HepG2 (cell line): ENCODE measurements around the gene ABCC5. TPM values are rescaled to one million over a fixed set of nuclear protein-coding genes. Genes with fewer than 3 reads are reported as not detected.
"Not testable (repeated sequence)": the region's sequence is repeated elsewhere in the genome, so short reads cannot be mapped to it uniquely, and the experiment has no call there.

Source experiments
- ATAC-seq: fragments of 200-7000 bp; cut with Tn5 transposase; 3 replicates; pipeline ENCODE4 v1.9.1; 2020; ENCODE audit warnings: mild to moderate bottlenecking, moderate library complexity
- BruUV-seq: library from RNA; stranded (reverse); fragments of 400-500 nt; replicated peaks from 2 replicates; lab custom pipeline; 2021; lab: Mats Ljungman, UMichigan
- CTCF ChIA-PET: fragments of 300-600 bp; formaldehyde crosslinking; extraction: SDS; loops from one replicate; lab custom pipeline; 2021; ENCODE audit warnings: low total read pairs, inconsistent platforms, low intra/inter-chr PET ratio; lab: Yijun Ruan, JAX
- POLR2A ChIA-PET: fragments of 350-600 bp; sonication (Branson Sonifier 250); formaldehyde crosslinking; loops from one replicate; lab custom pipeline; 2020; ENCODE audit warnings: antibody characterized with exemption, inconsistent platforms; lab: Yijun Ruan, JAX
- DNase-seq: peaks from one replicate; pipeline ENCODE4 v3.0.0-alpha.2; 2015; ENCODE audit warnings: low spot score
- FAIRE-seq: peaks from 3 replicates; lab custom pipeline; 2011; peaks lifted over from hg19 to GRCh38; lab: Jason Lieb, UNC
- H2AFZ ChIP-seq: one replicate; pipeline ENCODE4 v1.6.1; 2011; ENCODE audit warnings: low read length, inconsistent platforms
- H3K27ac ChIP-seq: fragments of 300-600 bp; 3 replicates; pipeline ENCODE4 v1.8.0; 2011; ENCODE audit warnings: mixed run types, mild to moderate bottlenecking, mixed read lengths, low read length, inconsistent platforms; ENCODE audit not compliant: insufficient read depth; ENCODE audit errors: extremely low read length
- H3K27me3 ChIP-seq, 2 experiments: fragments of 200-600 bp in 1 of 2; 2 replicates in 1 of 2; 3 replicates in 1 of 2; pipeline versions ENCODE4 v1.6.0 to v1.8.0; 2011; ENCODE audit warnings: low read length in 2 of 2, mild to moderate bottlenecking in 2 of 2, moderate library complexity in 2 of 2, inconsistent platforms in 1 of 2; ENCODE audit not compliant: insufficient read depth in 2 of 2, control insufficient read depth in 1 of 2
- H3K36me3 ChIP-seq, 2 experiments: fragments of 200-600 bp in 1 of 2; replicated peaks in 1 of 2; 2 replicates in 1 of 2; 3 replicates in 1 of 2; pipeline versions ENCODE4 v1.5.1 to v1.8.0; 2011; ENCODE audit warnings: low read length in 2 of 2, inconsistent platforms in 1 of 2; ENCODE audit not compliant: insufficient read depth in 2 of 2, control insufficient read depth in 1 of 2
- H3K4me1 ChIP-seq: 2 replicates; pipeline ENCODE4 v1.5.1; 2012; ENCODE audit warnings: low read length, inconsistent platforms; ENCODE audit not compliant: insufficient read depth
- H3K4me2 ChIP-seq: 2 replicates; pipeline ENCODE4 v1.6.0; 2011; ENCODE audit warnings: low read depth, low read length, inconsistent platforms
- H3K4me3 ChIP-seq, 3 experiments: fragments of 200-600 bp in 1 of 3; sonication (generic), shearing (Covaris generic) in 1 of 3; replicated peaks in 1 of 3; 2 replicates each; pipeline ENCODE4 v1.5.1; 2011 to 2016; ENCODE audit warnings: low read length in 3 of 3, inconsistent platforms in 2 of 3, low read depth in 2 of 3, mild to moderate bottlenecking in 2 of 3, control low read depth in 1 of 3, mixed read lengths in 1 of 3; ENCODE audit not compliant: insufficient read depth in 1 of 3
- H3K79me2 ChIP-seq: one replicate; pipeline ENCODE4 v1.6.1; 2011; ENCODE audit warnings: low read length, inconsistent platforms; ENCODE audit not compliant: insufficient read depth
- H3K9ac ChIP-seq: 2 replicates; pipeline ENCODE4 v1.6.0; 2011; ENCODE audit warnings: mild to moderate bottlenecking, low read depth, low read length, inconsistent platforms; ENCODE audit not compliant: insufficient read depth
- H3K9me3 ChIP-seq: 2 replicates; pipeline ENCODE4 v1.5.1; 2012; ENCODE audit warnings: mild to moderate bottlenecking, low read length
- H4K20me1 ChIP-seq: 2 replicates; pipeline ENCODE4 v1.6.0; 2011; ENCODE audit warnings: inconsistent platforms, mild to moderate bottlenecking, low read length, moderate library complexity; ENCODE audit not compliant: insufficient read depth
- ARID2 ChIP-seq: sonication (generic); formaldehyde crosslinking; IDR thresholded peaks from 2 replicates; pipeline ENCODE4 v1.8.1; 2022; ENCODE audit warnings: mild to moderate bottlenecking, missing genetic modification reagents, borderline replicate concordance
- FOXP1 ChIP-seq, 2 experiments: fragments of 450-650 bp in 1 of 2; IDR thresholded peaks; 2 replicates each; pipeline ENCODE4 v1.6.1; 2017 to 2018; ENCODE audit warnings: antibody characterized with exemption in 1 of 2
- KDM6A ChIP-seq: IDR thresholded peaks from 2 replicates; pipeline ENCODE4 v1.6.1; 2016; ENCODE audit warnings: low read depth
- MBNL3 ChIP-seq: fragments of 250-450 bp; sonication (Bioruptor Pico); conservative IDR thresholded peaks from 2 replicates; pipeline ENCODE4 v1.8.0; 2022; ENCODE audit warnings: mild to moderate bottlenecking, inconsistent platforms
- MIXL1 ChIP-seq: IDR thresholded peaks from 2 replicates; pipeline ENCODE4 v1.6.1; 2016
- PPARG ChIP-seq: conservative IDR thresholded peaks from 2 replicates; pipeline ENCODE4 v1.6.1; 2016; ENCODE audit warnings: missing biosample characterization, missing genetic modification reagents
- TCF7 ChIP-seq: sonication (generic); IDR thresholded peaks from 2 replicates; pipeline ENCODE4 v1.6.1; 2016; ENCODE audit warnings: antibody characterized with exemption, low read depth
- ZNF430 ChIP-seq: sonication (generic); formaldehyde crosslinking; IDR thresholded peaks from 2 replicates; pipeline ENCODE4 v1.9.0; 2021; ENCODE audit warnings: mild to moderate bottlenecking, missing genetic modification reagents
- ZNF660 ChIP-seq: sonication (generic); formaldehyde crosslinking; IDR thresholded peaks from 2 replicates; pipeline ENCODE4 v1.5.1; 2020; ENCODE audit warnings: mild to moderate bottlenecking, low read depth, missing genetic modification reagents, borderline replicate concordance
- WGBS: methylation state at CpG from one replicate; pipeline ENCODE4 v1.1.6; 2017; ENCODE audit warnings: low lambda C conversion rate; 5-methylcytosine and 5-hydroxymethylcytosine counted together
- in situ Hi-C: cut with HindIII; loops from 2 replicates; pipeline ENCODE4 v1.10.0; 2017; ENCODE audit warnings: low pct_unique_long_range_greater_than_20kb; ENCODE audit not compliant: extremely low pct_ligation_motif_present
- intact Hi-C: fragments of 100-400 bp; cut with micrococcal nuclease; formaldehyde crosslinking; loops from one replicate; pipeline ENCODE4 v1.10.0; 2022; ENCODE audit not compliant: unreplicated experiment
- polyA plus RNA-seq, 8 experiments: library from polyadenylated mRNA; depleted of rRNA in 3 of 8; stranded (reverse) in 7 of 8; unstranded in 1 of 8; fragments of >200 nt; fragmentation: Illumina TruSeq in 4 of 8; extraction: Trizol in 4 of 8; gene quantifications; 2 replicates each; pipeline versions ENCODE4 v1.2.1 to v1.2.3, GENCODE V29; 2011 to 2016; ENCODE audit warnings: low read depth in 4 of 8, missing spikeins in 1 of 8, mixed read lengths in 1 of 8; ENCODE audit not compliant: insufficient read depth in 1 of 8
- total RNA-seq, 5 experiments: library from RNA; depleted of rRNA; stranded (reverse); fragments of >200 nt; fragmentation: Illumina TruSeq; extraction: Trizol; gene quantifications; 2 replicates each; pipeline ENCODE4 v1.2.3, GENCODE V29; 2016; ENCODE audit warnings: low read depth in 1 of 5
- TF ChIP-seq, protein P1 (sequence below), 2 experiments: sonication (generic) in 1 of 2; formaldehyde crosslinking in 1 of 2; IDR thresholded peaks; 2 replicates each; pipeline versions ENCODE4 v1.4.0 to v1.6.1; 2018 to 2020; ENCODE audit warnings: missing genetic modification reagents in 2 of 2, borderline replicate concordance in 1 of 2, low read depth in 1 of 2, mild to moderate bottlenecking in 1 of 2, missing biosample characterization in 1 of 2
- TF ChIP-seq, protein P2 (sequence below): sonication (generic); formaldehyde crosslinking; IDR thresholded peaks from 2 replicates; pipeline ENCODE4 v1.5.0; 2020; ENCODE audit warnings: missing genetic modification reagents
- TF ChIP-seq, protein P3 (sequence below): sonication (generic); formaldehyde crosslinking; IDR thresholded peaks from 2 replicates; pipeline ENCODE4 v1.8.0; 2022; ENCODE audit warnings: missing genetic modification reagents, low read depth, mild to moderate bottlenecking, borderline replicate concordance
- TF ChIP-seq, protein P4 (sequence below): fragments of 450-650 bp; IDR thresholded peaks from 2 replicates; pipeline ENCODE4 v1.6.1; 2017; ENCODE audit warnings: mild to moderate bottlenecking

The ABCC5 gene
- total and polyA plus RNA-seq, 2 of the 13 experiments (the other 11 are each of a cell fraction or from before 2014, with no cell fraction given), result 12.5 to 12.7 TPM

DNA sequence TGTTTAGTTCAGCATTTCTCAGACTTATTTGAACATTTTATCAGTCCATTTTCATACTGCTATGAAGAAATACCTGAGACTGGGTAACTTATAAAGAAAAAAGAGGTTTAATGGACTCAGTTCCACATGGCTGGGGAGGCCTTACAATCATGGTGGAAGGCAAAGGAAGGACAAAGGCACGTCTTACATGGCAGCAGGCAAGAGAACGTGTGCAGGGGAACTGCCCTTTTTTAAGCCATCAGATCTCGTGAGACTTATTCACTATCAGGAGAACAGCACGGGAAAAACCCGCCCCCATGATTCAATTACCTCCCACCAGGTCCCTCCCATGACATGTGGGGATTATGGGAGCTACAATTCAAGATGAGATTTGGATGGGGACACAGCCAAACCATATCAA lies 7.6 kb upstream of the ABCC5 start:
- POLR2A ChIA-PET, H3K9me3 ChIP-seq, ATAC-seq, H3K4me2 ChIP-seq, CTCF ChIA-PET, FAIRE-seq, in situ Hi-C loops, DNase-seq, H3K9ac ChIP-seq, BruUV-seq, H2AFZ ChIP-seq, H3K27ac ChIP-seq, intact Hi-C loops, H3K79me2 ChIP-seq, H3K4me1 ChIP-seq, H3K27me3 ChIP-seq, H3K36me3 ChIP-seq, H4K20me1 ChIP-seq, H3K4me3 ChIP-seq: not testable (repeated sequence)
- WGBS, result 11% methylated on average over 5 of the region's 5 CpGs
- peak; percentile 63 for TF ChIP-seq ZNF430 (CRISPR knock-in tag)

GRCh38 chr3:184022323-184022722 lies 4.6 kb upstream of the ABCC5 start:
- peaks cover 0 to 8% of the 10 kb centered on the region in 2 experiments; a peak in 1 of 5 replicates for H3K27me3 ChIP-seq
- H3K27ac ChIP-seq, result no peak overlapping the region
- H4K20me1 ChIP-seq, result no peaks in the 10 kb centered on the region
- H3K4me1 ChIP-seq, result peaks cover 13% of the 10 kb centered on the region
- POLR2A ChIA-PET, result no interaction called here
- no peak overlapping the region for H3K4me2 ChIP-seq
- DNase-seq, result no peak
- CTCF ChIA-PET, result no interaction called here
- no peak overlapping the region for H2AFZ ChIP-seq
- ATAC-seq, result no peak
- H3K36me3 ChIP-seq, result no peaks in the 10 kb centered on the region
- no TSS peak for BruUV-seq
- H3K9me3 ChIP-seq, result no peaks in the 10 kb centered on the region
- no peaks in the 10 kb centered on the region for H3K79me2 ChIP-seq
- intact Hi-C loops (no loop called here), in situ Hi-C loops (no loop called here)
- WGBS, result 84% methylated on average over 7 of the region's 7 CpGs
- no peak overlapping the region for H3K4me3 ChIP-seq
- FAIRE-seq, result no peak
- H3K9ac ChIP-seq, result no peak overlapping the region
- TF ChIP-seq, protein P1, sequence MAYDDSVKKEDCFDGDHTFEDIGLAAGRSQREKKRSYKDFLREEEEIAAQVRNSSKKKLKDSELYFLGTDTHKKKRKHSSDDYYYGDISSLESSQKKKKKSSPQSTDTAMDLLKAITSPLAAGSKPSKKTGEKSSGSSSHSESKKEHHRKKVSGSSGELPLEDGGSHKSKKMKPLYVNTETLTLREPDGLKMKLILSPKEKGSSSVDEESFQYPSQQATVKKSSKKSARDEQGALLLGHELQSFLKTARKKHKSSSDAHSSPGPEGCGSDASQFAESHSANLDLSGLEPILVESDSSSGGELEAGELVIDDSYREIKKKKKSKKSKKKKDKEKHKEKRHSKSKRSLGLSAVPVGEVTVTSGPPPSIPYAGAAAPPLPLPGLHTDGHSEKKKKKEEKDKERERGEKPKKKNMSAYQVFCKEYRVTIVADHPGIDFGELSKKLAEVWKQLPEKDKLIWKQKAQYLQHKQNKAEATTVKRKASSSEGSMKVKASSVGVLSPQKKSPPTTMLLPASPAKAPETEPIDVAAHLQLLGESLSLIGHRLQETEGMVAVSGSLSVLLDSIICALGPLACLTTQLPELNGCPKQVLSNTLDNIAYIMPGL (CRISPR knock-in tag; IDR thresholded peaks at IDR 0.05; ENCODE audit: borderline replicate concordance in 1 of 2, low read depth in 1 of 2), result no peak
- no peak for TF ChIP-seq ARID2 (CRISPR knock-in tag)
- TF ChIP-seq, protein P2, sequence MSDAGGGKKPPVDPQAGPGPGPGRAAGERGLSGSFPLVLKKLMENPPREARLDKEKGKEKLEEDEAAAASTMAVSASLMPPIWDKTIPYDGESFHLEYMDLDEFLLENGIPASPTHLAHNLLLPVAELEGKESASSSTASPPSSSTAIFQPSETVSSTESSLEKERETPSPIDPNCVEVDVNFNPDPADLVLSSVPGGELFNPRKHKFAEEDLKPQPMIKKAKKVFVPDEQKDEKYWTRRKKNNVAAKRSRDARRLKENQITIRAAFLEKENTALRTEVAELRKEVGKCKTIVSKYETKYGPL (CRISPR knock-in tag), result no peak
- no peak for TF ChIP-seq KDM6A
- no peak for TF ChIP-seq MBNL3 (CRISPR knock-in tag)
- TF ChIP-seq PPARG (CRISPR knock-in tag), result no peak
- TF ChIP-seq ZNF660 (CRISPR knock-in tag), result no peak
- TF ChIP-seq FOXP1 (IDR thresholded peaks at IDR 0.05), result no peak
- no peak for TF ChIP-seq FOXP1 (CRISPR knock-in tag; IDR thresholded peaks at IDR 0.05)
- TF ChIP-seq TCF7, result no peak
- TF ChIP-seq, protein P3, sequence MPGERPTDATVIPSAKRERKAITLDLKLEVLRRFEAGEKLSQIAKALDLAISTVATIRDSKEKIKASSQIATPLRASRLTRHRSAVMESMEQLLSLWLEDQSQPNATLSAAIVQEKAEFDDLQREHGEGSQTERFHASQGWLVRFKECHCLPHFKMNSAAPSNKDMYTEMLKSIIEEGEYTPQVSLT, result no peak
- TF ChIP-seq MIXL1 (CRISPR knock-in tag), result no peak
- TF ChIP-seq, protein P4, sequence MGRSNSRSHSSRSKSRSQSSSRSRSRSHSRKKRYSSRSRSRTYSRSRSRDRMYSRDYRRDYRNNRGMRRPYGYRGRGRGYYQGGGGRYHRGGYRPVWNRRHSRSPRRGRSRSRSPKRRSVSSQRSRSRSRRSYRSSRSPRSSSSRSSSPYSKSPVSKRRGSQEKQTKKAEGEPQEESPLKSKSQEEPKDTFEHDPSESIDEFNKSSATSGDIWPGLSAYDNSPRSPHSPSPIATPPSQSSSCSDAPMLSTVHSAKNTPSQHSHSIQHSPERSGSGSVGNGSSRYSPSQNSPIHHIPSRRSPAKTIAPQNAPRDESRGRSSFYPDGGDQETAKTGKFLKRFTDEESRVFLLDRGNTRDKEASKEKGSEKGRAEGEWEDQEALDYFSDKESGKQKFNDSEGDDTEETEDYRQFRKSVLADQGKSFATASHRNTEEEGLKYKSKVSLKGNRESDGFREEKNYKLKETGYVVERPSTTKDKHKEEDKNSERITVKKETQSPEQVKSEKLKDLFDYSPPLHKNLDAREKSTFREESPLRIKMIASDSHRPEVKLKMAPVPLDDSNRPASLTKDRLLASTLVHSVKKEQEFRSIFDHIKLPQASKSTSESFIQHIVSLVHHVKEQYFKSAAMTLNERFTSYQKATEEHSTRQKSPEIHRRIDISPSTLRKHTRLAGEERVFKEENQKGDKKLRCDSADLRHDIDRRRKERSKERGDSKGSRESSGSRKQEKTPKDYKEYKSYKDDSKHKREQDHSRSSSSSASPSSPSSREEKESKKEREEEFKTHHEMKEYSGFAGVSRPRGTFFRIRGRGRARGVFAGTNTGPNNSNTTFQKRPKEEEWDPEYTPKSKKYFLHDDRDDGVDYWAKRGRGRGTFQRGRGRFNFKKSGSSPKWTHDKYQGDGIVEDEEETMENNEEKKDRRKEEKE, result no peak
